ENCODE data around the gene TCFL5. TPM values are rescaled to one million over a fixed set of nuclear protein-coding genes. Genes with fewer than 3 reads are reported as not detected.

TCFL5 gene
- total RNA-seq, 4 donors from 2014 or later, result 2.6 to 6.6 (median 5.0) TPM

DNA sequence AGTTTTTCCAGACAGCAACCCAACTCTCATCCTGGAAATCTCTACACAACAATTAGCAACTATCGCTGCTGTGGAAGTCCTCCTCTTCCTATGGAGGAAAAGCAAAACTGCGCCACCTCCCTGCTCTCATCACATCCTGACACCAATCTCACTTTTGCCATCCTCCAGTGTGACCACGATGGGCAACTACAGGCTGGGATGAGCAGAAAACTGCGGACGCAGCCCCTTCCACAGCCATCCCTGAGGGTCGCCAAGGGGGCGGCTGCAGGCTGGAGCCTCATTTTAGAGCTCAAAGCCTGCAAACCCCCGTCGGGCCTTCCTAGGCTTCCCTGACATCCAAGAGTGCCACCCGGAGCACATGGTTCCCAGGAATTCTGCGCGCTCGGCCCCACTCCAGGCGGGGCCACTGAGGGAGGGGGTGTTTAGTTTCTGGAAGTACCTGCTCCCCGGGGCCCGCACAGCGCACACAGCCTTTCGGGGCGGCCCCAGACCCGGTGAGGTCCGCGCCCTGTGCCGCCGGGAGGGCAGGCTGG lies 1.2 kb downstream of the TCFL5 start:
- no peaks in the 10 kb centered on the region for H3K27me3 ChIP-seq
- no peak for TF ChIP-seq POLR2A (IDR thresholded peaks at IDR 0.05)
- TF ChIP-seq, protein P1, sequence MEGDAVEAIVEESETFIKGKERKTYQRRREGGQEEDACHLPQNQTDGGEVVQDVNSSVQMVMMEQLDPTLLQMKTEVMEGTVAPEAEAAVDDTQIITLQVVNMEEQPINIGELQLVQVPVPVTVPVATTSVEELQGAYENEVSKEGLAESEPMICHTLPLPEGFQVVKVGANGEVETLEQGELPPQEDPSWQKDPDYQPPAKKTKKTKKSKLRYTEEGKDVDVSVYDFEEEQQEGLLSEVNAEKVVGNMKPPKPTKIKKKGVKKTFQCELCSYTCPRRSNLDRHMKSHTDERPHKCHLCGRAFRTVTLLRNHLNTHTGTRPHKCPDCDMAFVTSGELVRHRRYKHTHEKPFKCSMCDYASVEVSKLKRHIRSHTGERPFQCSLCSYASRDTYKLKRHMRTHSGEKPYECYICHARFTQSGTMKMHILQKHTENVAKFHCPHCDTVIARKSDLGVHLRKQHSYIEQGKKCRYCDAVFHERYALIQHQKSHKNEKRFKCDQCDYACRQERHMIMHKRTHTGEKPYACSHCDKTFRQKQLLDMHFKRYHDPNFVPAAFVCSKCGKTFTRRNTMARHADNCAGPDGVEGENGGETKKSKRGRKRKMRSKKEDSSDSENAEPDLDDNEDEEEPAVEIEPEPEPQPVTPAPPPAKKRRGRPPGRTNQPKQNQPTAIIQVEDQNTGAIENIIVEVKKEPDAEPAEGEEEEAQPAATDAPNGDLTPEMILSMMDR (IDR thresholded peaks at IDR 0.05), result no peak
- no peaks in the 10 kb centered on the region for H3K36me3 ChIP-seq
- no peak overlapping the region for H3K27ac ChIP-seq
- peaks cover 0 to 9% (median 7%) of the 10 kb centered on the region in 4 donors for H3K4me1 ChIP-seq
- no peak for DNase-seq
- peak overlapping the region in 3 of 4 donors; percentile 51 to 80 (median 60) for H3K4me3 ChIP-seq
- H3K9me3 ChIP-seq, result no peaks in the 10 kb centered on the region

DNA sequence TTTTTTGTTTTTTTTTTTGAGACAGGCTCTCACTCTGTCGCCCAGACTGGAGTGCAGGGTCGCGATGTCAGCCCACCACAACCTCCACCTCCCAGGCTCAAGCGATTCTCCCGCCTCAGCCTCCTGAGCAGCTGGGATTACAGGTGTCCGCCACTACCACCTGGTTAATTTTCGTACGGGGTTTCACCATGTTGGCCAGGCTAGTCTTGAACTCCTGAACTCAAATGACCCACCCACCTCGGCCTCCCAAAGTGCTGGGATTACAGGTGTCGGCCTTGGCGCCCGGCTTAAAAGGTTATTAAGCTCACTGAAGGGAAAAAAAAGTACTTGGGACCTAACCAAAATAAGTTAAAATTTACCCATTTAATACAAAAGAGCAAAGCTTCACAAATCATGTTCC lies 1.9 kb downstream of the TCFL5 start:
- Histone ChIP-seq H3K4me1 (peaks cover 0 to 9% (median 7%) of the 10 kb centered on the region in 4 donors), H3K27me3 (no peaks in the 10 kb centered on the region), H3K27ac (no peak overlapping the region), H3K36me3 (no peaks in the 10 kb centered on the region), H3K9me3 (no peaks in the 10 kb centered on the region), H3K4me3 (no peak overlapping the region)
- TF ChIP-seq POLR2A (IDR thresholded peaks at IDR 0.05), result no peak
- TF ChIP-seq, protein P1 (IDR thresholded peaks at IDR 0.05), result no peak
- no peak for DNase-seq

GRCh38 chr20:62858058-62858830 lies 3.4 kb downstream of the TCFL5 start:
- peaks cover 0 to 9% (median 7%) of the 10 kb centered on the region in 4 donors for H3K4me1 ChIP-seq
- no peak overlapping the region for H3K27ac ChIP-seq
- H3K27me3 ChIP-seq, result no peaks in the 10 kb centered on the region
- DNase-seq, result no peak
- no peaks in the 10 kb centered on the region for H3K9me3 ChIP-seq
- H3K4me3 ChIP-seq, result no peak overlapping the region
- H3K36me3 ChIP-seq, result no peaks in the 10 kb centered on the region
- TF ChIP-seq POLR2A (IDR thresholded peaks at IDR 0.05), result no peak
- TF ChIP-seq, protein P1 (IDR thresholded peaks at IDR 0.05), result no peak

GRCh38 chr20:62856931-62857619 lies 4.5 kb downstream of the TCFL5 start:
- no peak for TF ChIP-seq POLR2A (IDR thresholded peaks at IDR 0.05)
- TF ChIP-seq, protein P1 (IDR thresholded peaks at IDR 0.05), result no peak
- H3K27me3 ChIP-seq, result no peaks in the 10 kb centered on the region
- H3K36me3 ChIP-seq, result no peaks in the 10 kb centered on the region
- H3K4me3 ChIP-seq, result no peak overlapping the region
- no peaks in the 10 kb centered on the region for H3K9me3 ChIP-seq
- H3K4me1 ChIP-seq, result peaks cover 0 to 9% (median 7%) of the 10 kb centered on the region in 4 donors
- peak in 2 of 3 donors; percentile 23 to 41 for DNase-seq
- no peak overlapping the region for H3K27ac ChIP-seq

DNA sequence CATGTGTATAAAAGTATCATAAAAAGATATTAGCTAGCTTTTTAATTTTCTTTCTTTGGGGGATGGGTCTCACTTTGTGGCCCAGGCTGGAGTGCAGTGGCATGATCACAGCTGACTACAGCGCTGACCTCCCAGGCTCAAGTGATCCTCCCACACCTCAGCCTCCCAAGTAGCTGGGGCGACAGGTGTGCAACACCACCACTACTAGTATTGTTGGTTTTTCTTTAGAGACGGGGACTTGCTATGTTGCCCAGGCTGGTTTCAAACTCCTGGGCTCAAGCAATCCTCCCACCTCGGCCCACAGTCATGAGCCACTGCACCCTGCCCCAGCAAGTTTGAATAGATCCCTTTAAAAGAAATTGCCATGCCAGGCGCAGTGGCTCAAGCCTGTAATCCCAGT lies 6.5 kb downstream of the TCFL5 start:
- Histone ChIP-seq H3K4me1 (peaks cover 0 to 3% (median under 1%) of the 10 kb centered on the region in 4 donors), H3K27ac (no peak overlapping the region), H3K9me3 (no peaks in the 10 kb centered on the region), H3K36me3 (no peaks in the 10 kb centered on the region), H3K27me3 (no peaks in the 10 kb centered on the region), H3K4me3 (no peak overlapping the region)
- DNase-seq, result peak in 1 of 3 donors; percentile 6
- TF ChIP-seq, protein P1 (IDR thresholded peaks at IDR 0.05), result no peak
- TF ChIP-seq POLR2A (IDR thresholded peaks at IDR 0.05), result no peak

Measured in Peyer's patch (tissue), 4 donors.